Measurements from ENCODE around the gene GPX2. TPM values are rescaled to one million over a fixed set of nuclear protein-coding genes. Genes with fewer than 3 reads are reported as not detected.

GPX2 gene
- total and polyA plus RNA-seq, 2 donors (not counting 3 experiments of a cell fraction or from before 2014, with no cell fraction given) = not detected

DNA sequence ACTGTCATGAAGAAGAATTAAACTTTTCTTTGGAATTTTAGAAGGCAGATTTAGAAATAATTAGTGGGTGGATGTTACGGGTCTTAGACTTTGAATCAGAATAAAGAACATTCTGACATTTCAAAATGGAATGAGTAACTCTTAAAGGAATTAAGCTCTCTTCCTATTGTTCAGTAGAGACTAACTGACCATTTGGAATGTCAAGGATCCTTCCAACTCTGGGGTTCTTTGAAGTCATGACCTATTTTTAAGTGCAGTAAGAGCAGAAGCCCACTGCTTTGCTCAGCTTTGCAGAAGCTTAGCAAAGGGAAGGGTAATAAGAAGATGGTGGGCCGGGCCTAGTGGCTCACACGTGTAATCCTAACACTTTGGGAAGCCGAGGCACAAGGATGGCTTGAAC is 24.3 kb downstream of the GPX2 start:
- Histone ChIP-seq H3K4me3 (replicated peaks in 1 of 3; ENCODE audit: insufficient read depth in 1 of 3, low read depth in 1 of 3, low read length in 3 of 3) (no peak overlapping the region), H3K36me3 (ENCODE audit: control insufficient read depth in 2 of 2, extremely low read depth in 1 of 2, insufficient read depth in 2 of 2, low read length in 2 of 2) (no peaks in the 10 kb centered on the region), H3K4me1 (ENCODE audit: control insufficient read depth, extremely low read depth, insufficient read depth, low read length) (peaks cover 16% of the 10 kb centered on the region), H2AFZ (ENCODE audit: low read depth, low read length) (no peak overlapping the region), H3K4me2 (ENCODE audit: insufficient read depth, low read length) (no peak overlapping the region), H4K20me1 (replicated peaks; ENCODE audit: control insufficient read depth, extremely low read depth, insufficient read depth, low read length) (peaks cover 3% of the 10 kb centered on the region), H3K9me1 (replicated peaks; ENCODE audit: control insufficient read depth, extremely low read depth, insufficient read depth, low read length) (no peaks in the 10 kb centered on the region), H3K27me3 (ENCODE audit: control insufficient read depth in 2 of 2, insufficient read depth in 2 of 2, low read length in 2 of 2) (no peaks in the 10 kb centered on the region), H3K79me2 (ENCODE audit: control insufficient read depth, insufficient read depth, low read length) (peaks cover 35% of the 10 kb centered on the region), H3K9me3 (replicated peaks; ENCODE audit: control insufficient read depth, insufficient read depth, low read length) (no peaks in the 10 kb centered on the region), H3K9ac (replicated peaks; ENCODE audit: extremely low read depth, insufficient read depth, low read length) (no peak overlapping the region), H3K27ac (ENCODE audit: insufficient read depth, low read depth, low read length) (no peak overlapping the region)
- TF ChIP-seq POLR2A (IDR thresholded peaks at IDR 0.05; ENCODE audit: low read depth, low read length) (no peak), FOS (IDR thresholded peaks at IDR 0.05; ENCODE audit: borderline replicate concordance, insufficient read depth, low read length) (no peak), POLR2AphosphoS5 (IDR thresholded peaks at IDR 0.05; ENCODE audit: insufficient read depth, low read depth, low read length) (no peak), GATA2 (IDR thresholded peaks at IDR 0.05; ENCODE audit: insufficient read depth, insufficient read length, low read depth, low read length) (no peak), EZH2 (IDR thresholded peaks at IDR 0.05; ENCODE audit: borderline replicate concordance, low read depth, low read length, severe bottlenecking) (no peak), JUN (IDR thresholded peaks at IDR 0.05; ENCODE audit: borderline replicate concordance, insufficient read depth, insufficient read length, low read depth) (no peak), CTCF (IDR thresholded peaks at IDR 0.05; ENCODE audit: extremely low read depth in 1 of 2, insufficient read depth in 1 of 2, low read depth in 1 of 2, low read length in 2 of 2) (no peak), MYC (IDR thresholded peaks at IDR 0.05; ENCODE audit: low read depth, low read length) (no peak)
- TF ChIP-seq, protein P1, sequence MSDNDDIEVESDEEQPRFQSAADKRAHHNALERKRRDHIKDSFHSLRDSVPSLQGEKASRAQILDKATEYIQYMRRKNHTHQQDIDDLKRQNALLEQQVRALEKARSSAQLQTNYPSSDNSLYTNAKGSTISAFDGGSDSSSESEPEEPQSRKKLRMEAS (IDR thresholded peaks at IDR 0.05; ENCODE audit: insufficient read depth, insufficient read length) = no peak
- DNase-seq (ENCODE audit: low read depth, low spot score) = no peak
- FAIRE-seq = no peak
- intact Hi-C loops (cut with micrococcal nuclease) = no loop called here
- no TSS peak for BruUV-seq (replicated peaks)
- POLR2A ChIA-PET = no interaction called here
- CTCF ChIA-PET = no interaction called here
- dilution Hi-C loops (cut with MboI; ENCODE audit: extremely low pct_ligation_motif_present, low sequenced_read_pairs) = no loop called here
